Ureter (tissue), 1 donor: ENCODE data around the gene GADD45G. TPM values are rescaled to one million over a fixed set of nuclear protein-coding genes. Genes with fewer than 3 reads are reported as not detected.

ENCODE experiments used
- DNase-seq: peaks from one replicate; pipeline ENCODE4 v3.0.0-alpha.2; 2020; ENCODE audit warnings: low spot score
- total RNA-seq: library from RNA; stranded (reverse); gene quantifications from one replicate; pipeline ENCODE4 v1.2.4, GENCODE V29; 2023
- donor health status: DM: yes; HTN: yes; CAD: no.

GADD45G gene
- 6.2 TPM for total RNA-seq

GRCh38 chr9:89604729-89605464, at the start of gene GADD45G:
Gene GADD45G, plus strand, starts transcription at chr9:89605012. Its CDS starts 110 bp downstream, at chr9:89605122.
- DNase-seq = peak; percentile 94

- no peak for DNase-seq
These were observed 49.8 kb upstream of the GADD45G start for GRCh38 chr9:89555036-89555415.

- DNase-seq = no peak
These were observed 49.1 kb upstream of the GADD45G start for GRCh38 chr9:89555451-89556375.

GRCh38 chr9:89558196-89558899, 46.5 kb upstream of the GADD45G start:
- DNase-seq = no peak

- DNase-seq = no peak
These were observed 45.9 kb upstream of the GADD45G start for GRCh38 chr9:89558948-89559347.

- DNase-seq = no peak
These were observed 42.5 kb upstream of the GADD45G start for GRCh38 chr9:89562186-89562814.

- DNase-seq = no peak
These were observed 41.1 kb upstream of the GADD45G start for GRCh38 chr9:89563571-89564345.

GRCh38 chr9:89564346-89564878, 40.4 kb upstream of the GADD45G start:
- DNase-seq = no peak

- DNase-seq = no peak
These were observed 37.2 kb upstream of the GADD45G start for GRCh38 chr9:89567649-89568048.

- DNase-seq = peak; percentile 8
These were observed 30.5 kb upstream of the GADD45G start for GRCh38 chr9:89574309-89574708.

GRCh38 chr9:89576404-89576839, 28.4 kb upstream of the GADD45G start:
- DNase-seq = no peak

- no peak for DNase-seq
These were observed 27.4 kb upstream of the GADD45G start for GRCh38 chr9:89577363-89577762.

- DNase-seq = peak; percentile 24
These were observed 24.9 kb upstream of the GADD45G start for GRCh38 chr9:89579741-89580385.

GRCh38 chr9:89586311-89586710, 18.5 kb upstream of the GADD45G start:
- no peak for DNase-seq

- DNase-seq = no peak
These were observed 16.4 kb upstream of the GADD45G start for GRCh38 chr9:89588271-89588879.

- DNase-seq = peak; percentile 10
These were observed 14.4 kb upstream of the GADD45G start for GRCh38 chr9:89590415-89590814.

GRCh38 chr9:89591274-89592212, 13.3 kb upstream of the GADD45G start:
- peak; percentile 34 for DNase-seq

GRCh38 chr9:89592213-89592815, 12.5 kb upstream of the GADD45G start:
- DNase-seq = peak; percentile 34
